GM23338 (cell line): ENCODE measurements around the gene ZNF516. TPM values are rescaled to one million over a fixed set of nuclear protein-coding genes. Genes with fewer than 3 reads are reported as not detected.

Experiments
- ATAC-seq: fragments of 200-7000 bp; cut with Tn5 transposase; 3 replicates; pipeline ENCODE4 v1.9.1; 2020
- DNase-seq: peaks from one replicate; pipeline ENCODE4 v3.0.0-alpha.2; 2015; ENCODE audit warnings: low spot score
- H2AFZ ChIP-seq: fragments of 200-600 bp; sonication (generic); 2 replicates; pipeline ENCODE4 v1.8.0; 2016; ENCODE audit warnings: antibody characterized with exemption, mild to moderate bottlenecking, moderate library complexity
- H3F3A ChIP-seq: fragments of 200-600 bp; sonication (generic); replicated peaks from 2 replicates; pipeline ENCODE4 v1.8.0; 2017; ENCODE audit warnings: antibody characterized with exemption, mixed run types, low read depth
- H3K27ac ChIP-seq: fragments of 200-600 bp; sonication (generic); 2 replicates; pipeline ENCODE4 v1.6.1; 2016; ENCODE audit warnings: low read depth
- H3K27me3 ChIP-seq: fragments of 200-600 bp; sonication (generic); 2 replicates; pipeline ENCODE4 v1.8.0; 2016; ENCODE audit warnings: mild to moderate bottlenecking, mixed run types, moderate library complexity; ENCODE audit not compliant: insufficient read depth
- H3K36me3 ChIP-seq: fragments of 200-600 bp; sonication (generic); 2 replicates; pipeline ENCODE4 v1.8.0; 2016; ENCODE audit warnings: mild to moderate bottlenecking; ENCODE audit not compliant: insufficient read depth
- H3K4me1 ChIP-seq: fragments of 200-600 bp; sonication (generic); 2 replicates; pipeline ENCODE4 v1.8.0; 2016; ENCODE audit warnings: mild to moderate bottlenecking, moderate library complexity; ENCODE audit not compliant: insufficient read depth
- H3K4me2 ChIP-seq: fragments of 200-600 bp; sonication (generic); 2 replicates; pipeline ENCODE4 v1.7.1; 2017; ENCODE audit warnings: mixed run types
- H3K4me3 ChIP-seq: fragments of 200-600 bp; sonication (generic); 2 replicates; pipeline ENCODE4 v1.6.1; 2016; ENCODE audit warnings: mixed run types
- H3K79me2 ChIP-seq: fragments of 200-600 bp; sonication (generic); replicated peaks from 2 replicates; pipeline ENCODE4 v1.8.0; 2017; ENCODE audit warnings: mild to moderate bottlenecking; ENCODE audit not compliant: insufficient read depth
- H3K9me2 ChIP-seq: fragments of 200-600 bp; sonication (generic); 2 replicates; pipeline ENCODE4 v1.8.0; 2017; ENCODE audit not compliant: insufficient read depth
- H4K20me1 ChIP-seq: fragments of 200-600 bp; sonication (generic); replicated peaks from 2 replicates; pipeline ENCODE4 v1.8.0; 2017; ENCODE audit warnings: mild to moderate bottlenecking; ENCODE audit not compliant: insufficient read depth
- H3K27ac Mint-ChIP-seq: 2 replicates; pipeline ENCODE4 v1.8.0; 2020; ENCODE audit warnings: inconsistent platforms, mild to moderate bottlenecking, moderate library complexity, mixed read lengths
- H3K27me3 Mint-ChIP-seq: 3 replicates; pipeline ENCODE4 v1.8.0; 2022; ENCODE audit warnings: low read depth, mild to moderate bottlenecking, moderate library complexity, mixed read lengths, inconsistent platforms; ENCODE audit not compliant: insufficient read depth, poor library complexity
- H3K36me3 Mint-ChIP-seq: 3 replicates; pipeline ENCODE4 v1.8.0; 2021; ENCODE audit warnings: low read depth, mild to moderate bottlenecking, inconsistent platforms, moderate library complexity, mixed read lengths
- H3K4me1 Mint-ChIP-seq: 3 replicates; pipeline ENCODE4 v1.8.0; 2020; ENCODE audit warnings: mild to moderate bottlenecking, inconsistent platforms, mixed read lengths
- H3K4me3 Mint-ChIP-seq: 3 replicates; pipeline ENCODE4 v1.8.0; 2021; ENCODE audit warnings: moderate library complexity, mild to moderate bottlenecking, inconsistent platforms, mixed read lengths
- H3K9me3 Mint-ChIP-seq: 3 replicates; pipeline ENCODE4 v1.8.0; 2020; ENCODE audit warnings: moderate library complexity, mild to moderate bottlenecking, inconsistent platforms, mixed read lengths
- CREB1 ChIP-seq: fragments of 250-450 bp; sonication (Bioruptor Pico); IDR thresholded peaks from 2 replicates; pipeline ENCODE4 v1.5.0; 2020; ENCODE audit warnings: low read depth, mild to moderate bottlenecking, moderate library complexity
- CTCF ChIP-seq, 2 experiments: fragments of 200-600 bp in 1 of 2; sonication (generic) in 1 of 2; conservative IDR thresholded peaks; 2 replicates each; pipeline versions ENCODE4 v1.5.1 to v1.6.1; 2016 to 2017; ENCODE audit warnings: antibody characterized with exemption in 2 of 2, low read depth in 2 of 2, mild to moderate bottlenecking in 2 of 2, moderate library complexity in 1 of 2
- ETS1 ChIP-seq: IDR thresholded peaks from 2 replicates; pipeline ENCODE4 v1.6.1; 2016; ENCODE audit warnings: antibody characterized with exemption
- EZH2 ChIP-seq: fragments of 200-600 bp; sonication (generic); IDR thresholded peaks from one replicate; pipeline ENCODE4 v1.8.0; 2017; ENCODE audit warnings: antibody characterized with exemption, mild to moderate bottlenecking, low read depth; ENCODE audit not compliant: unreplicated experiment
- EZH2phosphoT487 ChIP-seq: fragments of 200-600 bp; sonication (generic); IDR thresholded peaks from one replicate; pipeline ENCODE4 v1.8.1; 2018; ENCODE audit warnings: antibody characterized with exemption; ENCODE audit not compliant: unreplicated experiment
- JUNB ChIP-seq: IDR thresholded peaks from one replicate; pipeline ENCODE4 v1.6.1; 2016; ENCODE audit warnings: antibody characterized with exemption; ENCODE audit not compliant: unreplicated experiment
- NANOG ChIP-seq: IDR thresholded peaks from 2 replicates; pipeline ENCODE4 v1.6.1; 2016; ENCODE audit warnings: antibody characterized with exemption, borderline replicate concordance
- POLR2AphosphoS5 ChIP-seq: IDR thresholded peaks from 2 replicates; pipeline ENCODE4 v1.6.1; 2016; ENCODE audit warnings: antibody characterized with exemption, low read depth
- REST ChIP-seq: IDR thresholded peaks from one replicate; pipeline ENCODE4 v1.6.1; 2018; ENCODE audit warnings: antibody characterized with exemption; ENCODE audit not compliant: unreplicated experiment
- STAT1 ChIP-seq: IDR thresholded peaks from one replicate; pipeline ENCODE4 v1.6.1; 2016; ENCODE audit warnings: antibody characterized with exemption; ENCODE audit not compliant: unreplicated experiment
- ZNF114 ChIP-seq: fragments of 250-450 bp; sonication (Bioruptor Pico); IDR thresholded peaks from 2 replicates; pipeline ENCODE4 v1.5.0; 2020; ENCODE audit warnings: mild to moderate bottlenecking, moderate library complexity
- ZNF331 ChIP-seq: fragments of 250-450 bp; sonication (Bioruptor Pico); IDR thresholded peaks from 2 replicates; pipeline ENCODE4 v1.5.0; 2020; ENCODE audit warnings: low read depth, mild to moderate bottlenecking, moderate library complexity
- polyA plus RNA-seq: library from polyadenylated mRNA; unstranded; fragments of >200 nt; fragmentation: Nextera tagmentation; extraction: Ambion mirVana; gene quantifications from 2 replicates; pipeline ENCODE4 v1.2.1, GENCODE V29; 2016
- total RNA-seq: library from RNA; depleted of rRNA; stranded (reverse); fragments of >200 nt; shearing (Covaris generic); gene quantifications from 2 replicates; pipeline ENCODE4 v1.2.3, GENCODE V29; 2014

The ZNF516 gene
- total and polyA plus RNA-seq, 2 experiments from 2014 or later: 11.9 to 24.2 TPM

- TF ChIP-seq REST: no peak
- TF ChIP-seq JUNB: no peak
Observed at GRCh38 chr18:76452357-76452756, 42.7 kb downstream of the ZNF516 start (continued).

- DNase-seq (peak; percentile 35), ATAC-seq (peak; percentile 62)
- H3K4me1 Mint-ChIP-seq: peaks cover 76% of the 10 kb centered on the region
- H3F3A ChIP-seq: 0 out of 2 replicates have a peak, but pooled peaks cover 7% of the 10 kb centered on the region
- no peak overlapping the region for H3K27ac Mint-ChIP-seq
- peaks cover 57% of the 10 kb centered on the region for H3K4me1 ChIP-seq
- H3K36me3 ChIP-seq: no peaks in the 10 kb centered on the region
- H3K4me2 ChIP-seq: peak overlapping the region; percentile 93
- peak overlapping the region; percentile 72 for H3K4me3 ChIP-seq
- no peaks in the 10 kb centered on the region; the same call in 2 of the 3 replicates for H3K36me3 Mint-ChIP-seq
- no peaks in the 10 kb centered on the region for H3K9me3 Mint-ChIP-seq
- H3K27me3 ChIP-seq: peaks cover 27% of the 10 kb centered on the region
- peaks cover 21% of the 10 kb centered on the region for H3K79me2 ChIP-seq
- no peak overlapping the region for H3K27ac ChIP-seq
- H4K20me1 ChIP-seq: peaks cover 5% of the 10 kb centered on the region; the same call in 1 of the 2 replicates
- H2AFZ ChIP-seq: 0 out of 2 replicates have a peak overlapping the region, but pooled peaks have one; percentile 83
- peak overlapping the region; percentile 74 for H3K4me3 Mint-ChIP-seq
- no peaks in the 10 kb centered on the region for H3K9me2 ChIP-seq
- H3K27me3 Mint-ChIP-seq: peaks cover 34% of the 10 kb centered on the region
- no peak for TF ChIP-seq NANOG
- no peak for TF ChIP-seq CTCF (conservative IDR thresholded peaks at IDR 0.05; ENCODE audit: low read depth in 2 of 2)
- no peak for TF ChIP-seq EZH2phosphoT487
- no peak for TF ChIP-seq JUNB
- TF ChIP-seq ZNF331 (CRISPR knock-in tag): no peak
- no peak for TF ChIP-seq ZNF114 (CRISPR knock-in tag)
- TF ChIP-seq ETS1: no peak
- TF ChIP-seq CREB1 (CRISPR knock-in tag): no peak
- no peak for TF ChIP-seq EZH2
- TF ChIP-seq REST: no peak
- no peak for TF ChIP-seq STAT1
- no peak for TF ChIP-seq POLR2AphosphoS5
Observed at GRCh38 chr18:76451396-76452331, 43.4 kb downstream of the ZNF516 start.
